Activated naive CD4-positive, alpha-beta T cell treated with anti-CD3 and anti-CD28 coated beads, Interleukin-2, amount 10 ng/mL, durations not matched to agents 7 days and 5 days (primary cell): ENCODE data around the gene PTK7.
"Not testable (repeated sequence)": the region's sequence is repeated elsewhere in the genome, so short reads cannot be mapped to it uniquely, and the experiment has no call there.

Experiments used
- CTCF ChIA-PET: fragments of 350-600 bp; sonication (Branson Sonifier 250); formaldehyde crosslinking; loops from one replicate; lab custom pipeline; 2021; ENCODE audit warnings: antibody characterized with exemption; lab: Charles Lee
- DNase-seq: peaks from one replicate; pipeline ENCODE4 v3.0.0-alpha.2; 2020
- H3K27ac Mint-ChIP-seq: one replicate; pipeline ENCODE4 v1.8.0; 2021; ENCODE audit warnings: mild to moderate bottlenecking, moderate library complexity, mixed read lengths
- H3K27me3 Mint-ChIP-seq: one replicate; pipeline ENCODE4 v1.8.0; 2021; ENCODE audit warnings: mild to moderate bottlenecking, mixed read lengths
- H3K36me3 Mint-ChIP-seq: one replicate; pipeline ENCODE4 v1.8.0; 2021; ENCODE audit warnings: mixed read lengths
- H3K4me1 Mint-ChIP-seq: one replicate; pipeline ENCODE4 v1.8.0; 2021; ENCODE audit warnings: mixed read lengths
- H3K4me3 Mint-ChIP-seq: one replicate; pipeline ENCODE4 v1.8.0; 2021; ENCODE audit warnings: mild to moderate bottlenecking, moderate library complexity, mixed read lengths
- H3K9me3 Mint-ChIP-seq: one replicate; pipeline ENCODE4 v1.8.0; 2021; ENCODE audit warnings: mixed read lengths

PTK7 gene

GRCh38 chr6:43060755-43061633, 15.1 kb upstream of the PTK7 start:
- peaks cover 11% of the 10 kb centered on the region for H3K36me3 Mint-ChIP-seq
- peaks cover 40% of the 10 kb centered on the region for H3K4me1 Mint-ChIP-seq
- no peaks in the 10 kb centered on the region for H3K27me3 Mint-ChIP-seq
- CTCF ChIA-PET: interaction anchor here (0.9 to 1.7 kb wide), 2 partner anchors 8 to 83 kb away, joined by 3 to 6 read pairs; no protein-coding TSS in a partner anchor
- H3K9me3 Mint-ChIP-seq: no peaks in the 10 kb centered on the region
- H3K4me3 Mint-ChIP-seq: peak overlapping the region; percentile 93
- DNase-seq: no peak
- H3K27ac Mint-ChIP-seq: no peak overlapping the region

GRCh38 chr6:43061861-43062260, 14.3 kb upstream of the PTK7 start:
- DNase-seq: no peak
- Mint-ChIP-seq H3K27ac (no peak overlapping the region), H3K4me3 (no peak overlapping the region), H3K4me1 (peaks cover 36% of the 10 kb centered on the region), H3K36me3 (peaks cover 8% of the 10 kb centered on the region), H3K9me3 (no peaks in the 10 kb centered on the region), H3K27me3 (no peaks in the 10 kb centered on the region)
- CTCF ChIA-PET: no interaction called here

GRCh38 chr6:43062818-43063217, 13.3 kb upstream of the PTK7 start:
- CTCF ChIA-PET: interaction anchor here (0.9 kb wide), 1 partner anchor 81 kb away, joined by 3 read pairs; no protein-coding TSS in a partner anchor
- DNase-seq: no peak
- Mint-ChIP-seq H3K27me3 (no peaks in the 10 kb centered on the region), H3K4me1 (peaks cover 32% of the 10 kb centered on the region), H3K27ac (no peak overlapping the region), H3K9me3 (no peaks in the 10 kb centered on the region), H3K36me3 (peaks cover 6% of the 10 kb centered on the region), H3K4me3 (no peak overlapping the region)

GRCh38 chr6:43070028-43070632, 6.0 kb upstream of the PTK7 start:
- Mint-ChIP-seq H3K9me3 (no peaks in the 10 kb centered on the region), H3K27ac (no peak overlapping the region), H3K27me3 (peaks cover 14% of the 10 kb centered on the region), H3K4me1 (peaks cover 5% of the 10 kb centered on the region), H3K4me3 (no peak overlapping the region), H3K36me3 (peaks cover 3% of the 10 kb centered on the region)
- DNase-seq: peak; percentile 48
- CTCF ChIA-PET: interaction anchor here (0.7 to 1.1 kb wide), 3 partner anchors 73 to 402 kb away, joined by 3 to 9 read pairs (median 6); no protein-coding TSS in a partner anchor

GRCh38 chr6:43074847-43075669, 1.1 kb upstream of the PTK7 start:
- CTCF ChIA-PET: interaction anchor here (1.0 kb wide), 1 partner anchor 69 kb away, joined by 4 read pairs; no protein-coding TSS in a partner anchor
- Mint-ChIP-seq H3K27me3 (peaks cover 60% of the 10 kb centered on the region), H3K4me1 (peaks cover 6% of the 10 kb centered on the region), H3K9me3 (no peaks in the 10 kb centered on the region), H3K36me3 (peaks cover 3% of the 10 kb centered on the region), H3K27ac (no peak overlapping the region), H3K4me3 (no peak overlapping the region)
- DNase-seq: no peak

- Mint-ChIP-seq H3K4me1 (peaks cover 2% of the 10 kb centered on the region), H3K27ac (no peak overlapping the region), H3K36me3 (peaks cover 3% of the 10 kb centered on the region), H3K4me3 (peak overlapping the region; percentile 53), H3K9me3 (no peaks in the 10 kb centered on the region), H3K27me3 (peaks cover 66% of the 10 kb centered on the region)
- no peak for DNase-seq
- CTCF ChIA-PET: interaction anchor here (0.8 to 1.5 kb wide), 3 partner anchors 53 to 175 kb away, joined by 3 to 8 read pairs (median 4); no protein-coding TSS in a partner anchor
Observed at GRCh38 chr6:43076464-43077332, 584 bp downstream of the PTK7 start.

- Mint-ChIP-seq H3K4me1 (peaks cover 2% of the 10 kb centered on the region), H3K27me3 (peaks cover 73% of the 10 kb centered on the region), H3K27ac (no peak overlapping the region), H3K4me3 (peak overlapping the region; percentile 53), H3K36me3 (peaks cover 3% of the 10 kb centered on the region), H3K9me3 (no peaks in the 10 kb centered on the region)
- CTCF ChIA-PET: interaction anchor here (1.3 to 1.5 kb wide), 2 partner anchors 66 to 175 kb away, joined by 4 to 8 read pairs; no protein-coding TSS in a partner anchor
- no peak for DNase-seq
Observed at GRCh38 chr6:43077333-43077809, 1.3 kb downstream of the PTK7 start.

GRCh38 chr6:43077981-43078511, 1.9 kb downstream of the PTK7 start:
- CTCF ChIA-PET: interaction anchor here (1.3 kb wide), 1 partner anchor 66 kb away, joined by 8 read pairs; no protein-coding TSS in a partner anchor
- Mint-ChIP-seq H3K9me3 (no peaks in the 10 kb centered on the region), H3K4me3 (no peak overlapping the region), H3K4me1 (peaks cover 2% of the 10 kb centered on the region), H3K27me3 (peaks cover 76% of the 10 kb centered on the region), H3K36me3 (no peaks in the 10 kb centered on the region), H3K27ac (no peak overlapping the region)
- DNase-seq: no peak

- Mint-ChIP-seq H3K27me3 (peaks cover 77% of the 10 kb centered on the region), H3K4me3 (no peak overlapping the region), H3K27ac (no peak overlapping the region), H3K9me3 (no peaks in the 10 kb centered on the region), H3K4me1 (peaks cover 2% of the 10 kb centered on the region), H3K36me3 (no peaks in the 10 kb centered on the region)
- no peak for DNase-seq
- CTCF ChIA-PET: no interaction called here
Observed at GRCh38 chr6:43078691-43079090, 2.6 kb downstream of the PTK7 start.

- H3K4me3 Mint-ChIP-seq: no peak overlapping the region
- no peaks in the 10 kb centered on the region for H3K36me3 Mint-ChIP-seq
- CTCF ChIA-PET: no interaction called here
- H3K27me3 Mint-ChIP-seq: peaks cover 59% of the 10 kb centered on the region
- no peak overlapping the region for H3K27ac Mint-ChIP-seq
- H3K9me3 Mint-ChIP-seq: no peaks in the 10 kb centered on the region
- no peak for DNase-seq
- peaks cover 2% of the 10 kb centered on the region for H3K4me1 Mint-ChIP-seq
Observed at GRCh38 chr6:43081043-43081442, 4.9 kb downstream of the PTK7 start.

GRCh38 chr6:43081922-43082321, 5.8 kb downstream of the PTK7 start:
- H3K9me3 Mint-ChIP-seq, H3K4me3 Mint-ChIP-seq, H3K27ac Mint-ChIP-seq, DNase-seq, CTCF ChIA-PET, H3K4me1 Mint-ChIP-seq, H3K36me3 Mint-ChIP-seq: not testable (repeated sequence)
- H3K27me3 Mint-ChIP-seq: peaks cover 51% of the 10 kb centered on the region

- no peaks in the 10 kb centered on the region for H3K36me3 Mint-ChIP-seq
- H3K4me1 Mint-ChIP-seq: no peaks in the 10 kb centered on the region
- CTCF ChIA-PET: interaction anchor here (1.2 kb wide), 1 partner anchor 61 kb away, joined by 3 read pairs; no protein-coding TSS in a partner anchor
- no peaks in the 10 kb centered on the region for H3K9me3 Mint-ChIP-seq
- no peak for DNase-seq
- peaks cover 44% of the 10 kb centered on the region for H3K27me3 Mint-ChIP-seq
- H3K4me3 Mint-ChIP-seq: no peak overlapping the region
- H3K27ac Mint-ChIP-seq: no peak overlapping the region
Observed at GRCh38 chr6:43082806-43083655, 6.9 kb downstream of the PTK7 start.
